Lower lobe of right lung (tissue), 2 donors: ENCODE measurements around the gene PTGFR. TPM values are rescaled to one million over a fixed set of nuclear protein-coding genes. Genes with fewer than 3 reads are reported as not detected.

Source experiments
- ATAC-seq, 2 donors: fragments of 200-7000 bp; cut with Tn5 transposase; one replicate each; pipeline ENCODE4 v1.9.1; 2020 to 2022; ENCODE audit warnings: mild to moderate bottlenecking in 2 of 2, moderate library complexity in 2 of 2
- DNase-seq: peaks from one replicate; pipeline ENCODE4 v3.0.0-alpha.2; 2020
- H3K27ac ChIP-seq: fragments of 200-600 bp; one replicate; pipeline ENCODE4 v1.8.0; 2022
- H3K27me3 ChIP-seq: fragments of 200-600 bp; one replicate; pipeline ENCODE4 v1.8.0; 2022; ENCODE audit warnings: low read depth
- H3K36me3 ChIP-seq: fragments of 200-600 bp; one replicate; pipeline ENCODE4 v1.8.0; 2022; ENCODE audit warnings: mild to moderate bottlenecking
- H3K4me1 ChIP-seq: fragments of 200-600 bp; one replicate; pipeline ENCODE4 v1.8.0; 2022
- H3K4me3 ChIP-seq: fragments of 200-600 bp; one replicate; pipeline ENCODE4 v1.8.0; 2022; ENCODE audit warnings: mild to moderate bottlenecking
- H3K9me3 ChIP-seq: fragments of 200-600 bp; one replicate; pipeline ENCODE4 v1.8.0; 2022
- CTCF ChIP-seq: fragments of 200-600 bp; IDR thresholded peaks from one replicate; pipeline ENCODE4 v1.8.0; 2022; ENCODE audit warnings: antibody characterized with exemption, mild to moderate bottlenecking
- intact Hi-C: fragments of 100-400 bp; cut with DNase I; formaldehyde crosslinking; loops from one replicate; pipeline ENCODE4 v1.11.0; 2022
- long read RNA-seq: library from polyadenylated mRNA; unstranded; transcript quantifications from one replicate; pipeline ENCODE4 v2.0.0, GENCODE V29; 2021
- total RNA-seq: library from RNA; stranded (reverse); fragmentation: NEBNext Ultra II Directional; extraction: Animal tissue kit (Norgen Biotek cat#: 25700); gene quantifications from one replicate; pipeline ENCODE4 v1.2.1, GENCODE V29; 2021
- donor health status: DM: no; HTN: yes; CAD: no; lungs with severe emphysema.

The PTGFR gene, protein sequence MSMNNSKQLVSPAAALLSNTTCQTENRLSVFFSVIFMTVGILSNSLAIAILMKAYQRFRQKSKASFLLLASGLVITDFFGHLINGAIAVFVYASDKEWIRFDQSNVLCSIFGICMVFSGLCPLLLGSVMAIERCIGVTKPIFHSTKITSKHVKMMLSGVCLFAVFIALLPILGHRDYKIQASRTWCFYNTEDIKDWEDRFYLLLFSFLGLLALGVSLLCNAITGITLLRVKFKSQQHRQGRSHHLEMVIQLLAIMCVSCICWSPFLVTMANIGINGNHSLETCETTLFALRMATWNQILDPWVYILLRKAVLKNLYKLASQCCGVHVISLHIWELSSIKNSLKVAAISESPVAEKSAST
- total RNA-seq = 4.5 TPM
- long read RNA-seq, full-length matches to known transcripts = 3 of 8 reads
- long read RNA-seq, partial matches to known transcripts = 0 of 8 reads
- long read RNA-seq, other reads (novel, unspliced or antisense) = 5 of 8 reads

GRCh38 chr1:78490861-78491450 is at the start of gene PTGFR:
TSS of gene PTGFR (plus strand) at chr1:78490974. CDS start at chr1:78492744, 1,770 bp downstream.
- Histone ChIP-seq H3K4me3 (peak within 1 kb of the TSS; percentile 51), H3K27ac (peak within 1 kb of the TSS; percentile 39), H3K9me3 (no peaks in the 10 kb centered on the region), H3K4me1 (no peaks in the 10 kb centered on the region), H3K36me3 (no peaks in the 10 kb centered on the region), H3K27me3 (peaks cover 22% of the 10 kb centered on the region)
- peak; percentile 47 for DNase-seq
- peak; percentile 80 to 87 for ATAC-seq
- intact Hi-C loops = no loop called here
- TF ChIP-seq CTCF = no peak

- H3K27ac ChIP-seq = no peak overlapping the region
- H3K4me3 ChIP-seq = no peak overlapping the region
- H3K9me3 ChIP-seq = no peaks in the 10 kb centered on the region
- TF ChIP-seq CTCF = no peak
- H3K36me3 ChIP-seq = no peaks in the 10 kb centered on the region
- DNase-seq = no peak
- no peaks in the 10 kb centered on the region for H3K4me1 ChIP-seq
- intact Hi-C loops = no loop called here
- ATAC-seq = no peak
- no peaks in the 10 kb centered on the region for H3K27me3 ChIP-seq
These were observed 48.9 kb upstream of the PTGFR start for GRCh38 chr1:78441921-78442320.

DNA sequence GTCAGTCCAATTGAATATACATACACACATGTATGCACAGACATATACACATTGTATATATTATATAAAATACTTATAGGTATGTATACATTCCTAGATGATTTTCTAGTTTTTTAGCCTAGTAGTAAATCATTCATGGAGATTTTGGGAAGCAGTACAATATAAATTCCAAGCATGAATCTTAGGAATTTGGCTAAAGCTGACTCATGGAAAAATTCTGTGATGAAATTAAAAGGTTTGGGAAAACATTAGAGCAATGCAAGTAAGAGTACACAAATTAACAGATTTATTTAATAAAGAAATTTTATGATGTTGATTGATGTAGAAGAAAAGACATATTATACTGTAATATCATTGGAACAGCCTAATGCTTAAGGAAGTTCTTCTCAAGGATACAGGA is 43.7 kb upstream of the PTGFR start:
- TF ChIP-seq CTCF = no peak
- intact Hi-C loops = no loop called here
- no peaks in the 10 kb centered on the region for H3K36me3 ChIP-seq
- no peaks in the 10 kb centered on the region for H3K4me1 ChIP-seq
- H3K4me3 ChIP-seq = no peak overlapping the region
- DNase-seq (no peak), ATAC-seq (no peak)
- H3K27ac ChIP-seq = no peak overlapping the region
- H3K27me3 ChIP-seq = no peaks in the 10 kb centered on the region
- H3K9me3 ChIP-seq = no peaks in the 10 kb centered on the region

DNA sequence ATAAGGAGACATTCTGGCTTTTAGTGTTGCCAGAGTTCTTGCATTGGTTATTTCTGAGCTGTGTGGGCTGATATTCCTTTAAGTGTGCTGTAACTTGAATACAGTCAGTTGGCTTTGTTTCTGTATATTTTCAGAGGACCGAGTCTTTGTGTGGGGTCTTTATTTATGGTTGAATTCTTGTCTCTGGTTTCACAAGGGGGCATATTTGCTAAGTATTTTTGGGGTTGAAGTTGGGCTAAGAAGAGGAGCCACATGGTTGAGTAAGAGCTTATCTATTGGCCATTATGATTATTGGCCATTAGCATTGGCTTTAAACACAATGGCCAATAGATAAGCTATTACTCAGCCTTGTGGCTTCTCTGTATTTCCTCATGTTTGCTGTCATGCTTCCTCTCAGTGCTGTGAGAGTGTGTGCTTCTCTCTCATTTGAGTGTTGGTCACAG is 26.3 kb upstream of the PTGFR start:
- intact Hi-C loops = no loop called here
- no peaks in the 10 kb centered on the region for H3K36me3 ChIP-seq
- H3K9me3 ChIP-seq = peaks cover 19% of the 10 kb centered on the region
- no peak for TF ChIP-seq CTCF
- H3K4me1 ChIP-seq = no peaks in the 10 kb centered on the region
- no peak overlapping the region for H3K4me3 ChIP-seq
- H3K27me3 ChIP-seq = no peaks in the 10 kb centered on the region
- no peak for ATAC-seq
- no peak for DNase-seq
- H3K27ac ChIP-seq = no peak overlapping the region

GRCh38 chr1:78465143-78465542 is 25.6 kb upstream of the PTGFR start:
- H3K27me3 ChIP-seq = no peaks in the 10 kb centered on the region
- no peak overlapping the region for H3K27ac ChIP-seq
- peaks cover 19% of the 10 kb centered on the region for H3K9me3 ChIP-seq
- no peaks in the 10 kb centered on the region for H3K4me1 ChIP-seq
- no peak for TF ChIP-seq CTCF
- intact Hi-C loops = no loop called here
- no peak overlapping the region for H3K4me3 ChIP-seq
- DNase-seq = no peak
- H3K36me3 ChIP-seq = no peaks in the 10 kb centered on the region
- ATAC-seq = no peak
